HG03175 (cell line): ENCODE measurements around the gene ASB10.

Experiments used
- ATAC-seq: cut with Tn5 transposase; IDR thresholded peaks from one replicate; pipeline ENCODE4 v1.9.1; 2021; ENCODE audit warnings: mild to moderate bottlenecking, moderate library complexity; ENCODE audit not compliant: unreplicated experiment

ASB10 gene

DNA sequence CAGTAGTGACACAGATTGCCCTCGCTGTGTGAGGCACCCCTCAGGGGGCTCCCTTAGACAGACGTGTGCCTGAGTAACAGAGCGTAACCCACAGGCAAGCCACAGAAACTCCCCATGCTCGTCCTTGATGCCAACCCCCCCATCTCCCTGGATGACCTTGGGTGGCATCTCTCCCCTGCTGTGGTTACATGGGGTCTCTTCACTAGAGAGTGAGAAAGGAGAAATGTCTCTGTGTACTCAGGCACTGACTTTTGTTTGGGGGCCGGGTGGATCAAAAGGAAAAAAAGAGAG, 1.1 kb upstream of the ASB10 start:
- ATAC-seq = no peak

DNA sequence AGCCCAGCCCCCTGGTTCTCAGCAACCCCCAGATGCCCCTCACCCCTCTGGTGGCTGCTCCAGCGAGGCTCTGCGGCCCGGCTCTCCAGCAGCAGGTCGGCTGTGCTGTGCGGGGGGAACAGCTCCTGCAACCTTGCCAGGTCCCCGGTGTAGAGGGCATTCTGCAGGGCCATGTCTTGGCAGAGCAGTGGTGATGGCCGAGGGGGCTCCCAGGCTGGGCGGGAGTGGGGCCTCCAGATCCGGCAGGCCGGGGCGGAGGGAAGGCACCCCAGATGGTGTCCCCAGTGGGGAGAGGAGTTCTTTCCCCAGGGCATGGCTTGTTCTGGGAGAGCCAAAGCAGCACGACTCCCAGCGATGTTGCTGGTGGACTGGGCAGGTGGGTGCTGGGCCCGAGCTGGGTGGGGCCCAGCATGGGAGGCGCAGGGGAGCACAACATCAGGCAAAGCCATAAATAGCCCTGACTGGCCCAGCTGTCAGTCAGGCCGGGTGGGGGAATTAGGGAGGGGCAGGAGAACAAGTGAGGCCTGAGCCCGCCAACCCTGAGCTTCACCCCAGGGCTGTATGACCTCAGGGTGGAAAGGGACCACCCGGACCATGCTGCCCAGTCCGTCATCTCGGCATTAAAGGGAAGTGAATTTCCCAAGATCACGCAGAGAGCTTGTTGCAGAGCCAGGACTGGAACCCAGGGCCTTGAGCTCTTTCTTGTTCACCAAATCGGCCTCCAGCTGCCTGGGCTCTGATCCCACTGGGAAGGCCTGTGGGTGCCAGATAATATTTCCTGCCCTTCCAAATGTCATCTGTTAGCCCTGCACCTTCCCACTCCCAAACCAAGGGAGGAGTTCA, 580 bp upstream of the ASB10 start:
- ATAC-seq = no peak

DNA sequence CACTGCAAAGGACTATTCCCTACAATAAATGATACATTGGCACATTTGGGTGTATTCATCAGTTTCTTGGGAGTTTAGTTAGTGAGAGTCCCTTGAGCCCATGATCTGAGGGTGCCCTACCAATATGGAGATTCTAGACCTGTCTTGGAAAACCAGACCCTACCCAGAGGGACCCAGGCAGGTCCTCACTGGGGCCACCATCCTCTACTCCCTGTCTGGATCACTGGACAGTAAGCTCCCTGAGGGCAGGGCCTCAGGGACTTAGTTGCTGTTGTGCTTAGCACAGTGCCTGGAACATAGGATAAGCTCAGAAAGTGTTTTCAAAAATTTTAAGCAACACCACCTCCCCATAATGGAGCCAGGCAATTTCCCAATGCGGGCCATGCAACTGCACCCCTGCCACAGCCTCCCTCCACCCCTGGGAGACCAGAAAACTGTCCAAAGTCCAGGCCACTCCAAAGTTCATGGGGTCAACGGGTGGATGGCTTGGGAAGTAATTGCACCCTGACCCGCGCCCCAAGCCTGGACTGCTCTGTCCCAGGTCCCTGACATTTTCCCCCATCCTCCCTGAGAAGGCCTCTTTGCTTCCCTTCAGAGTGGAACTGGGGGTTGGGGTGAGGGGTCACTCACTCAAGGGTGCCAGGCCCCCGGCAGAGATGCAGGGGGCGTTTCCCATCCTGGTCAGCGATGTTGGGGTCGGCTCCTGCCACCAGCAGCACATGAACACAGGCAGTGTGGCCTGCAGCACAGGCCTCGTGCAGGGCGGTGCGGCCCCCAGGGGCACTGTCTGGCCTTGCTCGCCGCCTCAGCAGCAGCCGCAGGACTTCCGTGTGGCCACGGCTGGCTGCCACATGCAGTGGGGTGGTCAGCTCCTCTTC, 1.0 kb downstream of the ASB10 start:
- ATAC-seq = no peak

DNA sequence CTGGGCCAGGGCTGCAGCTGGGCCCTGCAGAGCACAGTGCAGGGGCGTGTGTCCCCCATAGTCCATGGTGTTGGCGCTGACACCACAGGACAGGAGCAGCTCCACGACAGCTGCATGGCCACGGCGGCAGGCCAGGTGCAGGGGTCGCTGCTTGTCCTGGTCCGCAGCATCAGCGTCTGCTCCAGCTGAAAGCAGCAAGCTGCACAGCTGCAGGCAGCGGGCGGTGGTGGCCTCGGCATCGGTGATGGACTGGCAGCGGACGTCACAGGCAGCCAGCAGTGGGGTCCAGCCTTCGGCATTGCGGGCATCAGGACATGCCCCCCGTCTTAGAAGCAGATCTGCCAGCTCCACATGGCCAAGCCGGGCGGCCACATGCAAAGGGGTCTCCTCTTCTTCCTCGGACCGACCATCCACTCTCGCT, 6.0 kb downstream of the ASB10 start:
- no peak for ATAC-seq

DNA sequence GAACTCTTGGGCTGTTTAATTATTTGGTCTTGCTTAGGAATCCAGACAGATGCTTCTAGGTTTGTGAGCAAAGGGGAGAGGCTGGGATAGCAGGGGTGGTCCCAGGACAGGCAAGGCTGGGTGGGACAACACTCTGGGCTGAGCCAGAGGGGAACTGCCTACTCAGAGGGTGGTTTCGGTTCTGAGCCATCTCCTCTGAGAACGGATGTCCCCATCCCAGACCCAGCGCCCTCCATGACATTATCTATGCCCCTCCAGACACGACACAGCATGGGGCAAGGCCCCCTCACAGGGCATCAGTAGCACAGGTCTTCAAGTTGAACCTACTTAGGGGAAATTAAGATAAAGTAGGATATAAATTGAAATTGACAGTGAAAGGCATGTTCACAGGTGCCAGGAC, 7.1 kb downstream of the ASB10 start:
- no peak for ATAC-seq

DNA sequence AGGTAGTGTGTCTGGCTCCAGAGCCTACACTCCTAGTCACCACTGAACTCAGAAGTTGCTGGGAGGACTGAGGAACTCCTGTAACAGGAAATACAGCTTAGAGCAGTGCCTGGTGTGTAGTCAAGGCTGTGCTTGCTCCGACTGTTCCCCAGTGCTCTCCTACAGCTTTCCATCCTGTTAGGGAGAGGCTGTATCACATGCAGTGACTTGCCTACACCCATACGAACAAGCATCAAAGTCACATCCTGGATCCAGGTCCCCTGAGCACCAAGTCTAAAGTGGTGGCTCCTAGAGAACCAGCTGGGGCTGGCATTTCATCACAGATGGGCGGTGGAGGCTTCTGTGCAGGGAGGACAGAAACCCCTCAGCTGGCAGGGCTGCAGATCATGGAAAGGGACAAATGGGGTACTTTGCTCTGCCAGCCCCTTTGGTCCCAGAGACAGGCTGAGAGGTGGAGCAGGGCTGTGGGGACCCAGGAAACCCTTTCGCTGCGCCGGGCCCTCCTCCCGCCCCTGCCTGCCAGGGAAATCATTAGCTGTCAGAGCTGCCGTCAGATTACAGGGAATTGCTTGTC, 7.7 kb downstream of the ASB10 start:
- ATAC-seq = no peak

DNA sequence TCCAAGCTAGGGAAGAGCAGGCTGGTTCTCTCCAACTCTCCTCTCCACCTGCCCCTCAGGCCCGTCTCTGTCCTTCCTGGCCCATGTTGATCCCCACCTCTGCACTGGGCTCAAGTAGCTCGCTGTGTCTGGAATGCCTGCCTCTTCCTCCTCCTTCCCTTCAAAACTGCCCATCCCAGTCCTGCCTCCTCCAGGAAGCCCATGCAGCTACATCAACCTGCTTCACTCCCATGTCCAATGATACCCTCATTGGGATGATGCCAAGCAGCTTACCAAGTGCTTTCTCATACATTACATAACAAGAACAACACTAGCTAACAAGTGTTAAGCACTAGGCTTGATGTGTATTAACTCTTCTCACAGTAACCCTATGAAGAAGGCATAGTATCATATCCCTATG, 8.2 kb downstream of the ASB10 start:
- no peak for ATAC-seq

DNA sequence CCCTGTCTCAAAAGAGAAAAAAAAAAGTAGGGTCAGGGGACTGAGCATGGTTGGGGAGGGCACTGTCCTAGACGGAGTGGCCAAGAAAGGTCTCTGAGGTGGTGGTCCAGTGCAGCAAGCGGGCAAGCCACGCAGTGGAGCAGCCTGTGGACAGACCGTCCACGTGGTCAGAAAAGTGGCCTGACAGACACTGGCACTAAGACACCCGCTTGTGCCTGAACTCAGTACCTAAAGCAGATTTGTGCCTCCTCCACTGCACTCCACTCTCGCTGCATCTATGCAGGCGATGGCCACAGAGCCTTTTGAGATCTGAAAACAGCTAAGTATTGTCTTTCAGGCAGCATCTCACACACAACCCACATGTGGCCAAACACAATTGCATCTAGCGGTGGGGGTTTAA, 8.8 kb downstream of the ASB10 start:
- no peak for ATAC-seq

DNA sequence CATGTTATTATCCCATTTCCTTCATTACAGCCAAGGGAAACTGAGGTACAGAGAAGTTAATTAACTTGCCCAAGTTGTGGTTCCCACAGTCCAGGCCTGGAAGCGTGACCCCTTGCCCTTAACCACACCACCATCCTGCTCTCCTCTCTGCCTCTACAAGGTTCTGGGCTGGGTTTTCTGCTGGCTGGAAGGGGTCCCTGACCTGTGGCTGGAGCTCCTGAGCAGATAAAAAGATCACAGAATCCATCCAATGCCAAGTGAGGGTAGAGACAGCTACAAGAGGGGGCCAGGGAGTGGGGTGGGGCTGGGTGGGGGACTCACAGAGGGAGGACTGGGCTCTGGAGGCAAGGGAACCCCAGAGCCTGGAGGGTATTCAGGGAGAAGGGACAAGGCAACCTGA, 9.7 kb downstream of the ASB10 start:
- no peak for ATAC-seq

DNA sequence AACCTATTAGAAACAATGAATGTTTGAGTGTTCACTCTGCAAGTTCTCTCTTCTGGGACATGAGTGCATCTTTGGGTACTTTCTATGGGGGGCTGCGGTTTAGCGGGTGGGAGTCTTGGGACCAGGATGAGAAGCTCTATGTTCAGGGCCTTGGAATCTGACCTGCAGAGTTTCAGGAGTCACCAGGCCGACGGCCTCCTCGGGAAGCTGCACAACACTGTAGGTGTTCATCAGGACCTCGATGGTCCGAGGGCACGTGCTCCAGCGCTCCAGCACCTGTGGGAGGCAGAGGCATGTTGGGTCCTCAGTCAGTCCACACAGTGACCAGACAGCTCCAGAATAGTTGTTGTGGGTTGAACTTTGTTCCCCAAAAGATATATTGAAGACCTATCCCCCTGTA, 10.6 kb downstream of the ASB10 start:
- ATAC-seq = no peak

DNA sequence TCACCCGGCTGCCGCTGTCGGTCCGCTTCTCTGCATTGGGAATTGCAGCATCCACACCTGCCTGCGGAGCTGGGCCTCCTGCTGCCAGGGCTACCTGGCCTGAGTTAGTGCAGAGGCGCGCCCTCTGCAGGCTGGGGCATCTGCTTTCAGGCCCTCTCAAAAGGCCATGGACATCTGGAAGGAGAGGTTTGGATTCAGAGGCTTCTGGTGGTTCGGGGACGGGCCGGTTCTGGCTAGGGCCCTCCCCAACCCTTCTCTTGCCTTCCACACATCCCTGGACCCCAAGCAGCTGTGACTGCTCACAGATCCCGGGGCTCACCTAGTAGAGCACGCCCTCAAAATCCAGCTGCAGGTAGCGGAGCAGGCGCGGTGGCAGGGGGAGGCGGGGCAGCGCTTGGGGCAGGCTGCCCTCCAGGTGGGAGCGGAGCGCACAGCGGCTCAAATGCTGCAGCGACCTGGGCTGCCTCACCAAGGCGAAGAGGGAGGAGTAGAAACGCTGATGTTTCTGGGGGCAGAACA, 11.2 kb downstream of the ASB10 start:
- ATAC-seq = no peak

DNA sequence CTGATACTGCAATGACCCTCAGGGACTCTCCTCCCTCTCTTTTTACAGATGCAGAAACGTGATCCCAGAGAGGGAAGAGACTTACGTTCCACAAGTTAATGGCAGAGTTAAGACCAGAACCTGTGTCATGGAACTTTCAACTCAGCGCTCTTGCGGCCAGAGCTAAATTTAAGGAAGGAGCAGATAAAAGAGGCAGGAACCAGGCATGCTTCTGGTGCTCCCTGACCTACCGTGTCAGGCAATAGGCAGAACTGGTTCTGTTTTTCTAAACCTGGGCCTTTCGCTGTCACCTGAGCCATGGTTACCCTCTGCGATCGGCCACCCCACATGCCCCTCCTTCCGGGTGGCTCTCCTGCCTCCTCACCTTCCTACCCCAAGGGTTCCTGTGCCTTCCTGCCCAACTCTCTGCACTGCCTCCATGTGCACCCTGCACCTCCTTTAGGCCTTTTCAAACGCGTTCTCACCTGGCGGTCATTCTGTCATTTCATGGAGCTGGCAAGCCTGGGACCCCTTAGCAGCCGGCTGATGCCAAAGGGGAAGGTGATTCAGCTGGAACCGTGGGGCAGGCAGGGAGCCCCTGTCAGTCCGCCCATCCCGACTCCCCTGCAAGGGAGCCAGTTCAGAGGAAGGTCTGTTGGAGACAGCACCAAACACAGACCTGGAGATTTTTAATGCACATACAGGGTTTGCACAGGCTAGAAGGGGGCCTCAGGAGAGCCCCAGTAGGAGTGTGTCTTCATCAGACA, 11.8 kb downstream of the ASB10 start:
- ATAC-seq = no peak

DNA sequence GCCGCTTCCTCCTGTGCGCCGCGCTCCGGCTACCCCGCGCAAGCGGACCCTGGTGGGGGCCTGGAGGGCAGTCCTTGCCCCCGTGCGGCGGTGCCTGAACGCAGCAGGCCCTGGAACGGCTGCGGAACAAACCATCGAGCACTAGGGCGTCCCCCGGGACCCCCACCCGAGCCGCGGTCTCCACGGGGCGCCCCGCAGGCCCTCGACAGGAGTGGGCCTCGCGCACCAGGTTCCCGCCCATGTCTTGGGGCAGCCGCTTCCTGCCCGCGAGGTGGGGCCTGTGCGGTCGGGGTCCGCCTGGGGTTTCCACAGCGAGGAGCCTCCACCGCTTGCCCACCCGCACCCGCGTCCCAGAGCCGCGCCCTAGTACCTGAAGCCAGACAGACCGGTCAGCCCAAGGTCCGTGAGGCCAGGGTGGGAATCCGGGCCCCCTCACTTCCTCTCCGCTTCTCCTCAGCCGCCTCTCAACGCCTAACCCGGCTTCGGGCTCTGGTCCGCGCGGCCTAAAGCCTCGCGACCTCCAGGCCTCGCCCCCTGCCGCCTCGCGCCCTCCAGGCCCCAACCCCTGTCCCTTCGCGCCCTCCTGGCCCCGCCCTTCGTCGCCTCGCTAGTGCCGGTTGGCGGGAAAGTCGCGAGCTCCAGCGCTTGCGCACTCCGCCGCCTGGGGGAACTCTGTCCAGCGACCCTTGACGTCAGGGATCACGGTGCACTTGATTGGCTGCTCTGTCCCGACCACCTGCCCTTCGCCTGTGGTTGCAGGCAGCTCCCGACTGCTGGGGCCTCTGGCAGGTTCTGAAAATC, 12.6 kb downstream of the ASB10 start:
- ATAC-seq = no peak

DNA sequence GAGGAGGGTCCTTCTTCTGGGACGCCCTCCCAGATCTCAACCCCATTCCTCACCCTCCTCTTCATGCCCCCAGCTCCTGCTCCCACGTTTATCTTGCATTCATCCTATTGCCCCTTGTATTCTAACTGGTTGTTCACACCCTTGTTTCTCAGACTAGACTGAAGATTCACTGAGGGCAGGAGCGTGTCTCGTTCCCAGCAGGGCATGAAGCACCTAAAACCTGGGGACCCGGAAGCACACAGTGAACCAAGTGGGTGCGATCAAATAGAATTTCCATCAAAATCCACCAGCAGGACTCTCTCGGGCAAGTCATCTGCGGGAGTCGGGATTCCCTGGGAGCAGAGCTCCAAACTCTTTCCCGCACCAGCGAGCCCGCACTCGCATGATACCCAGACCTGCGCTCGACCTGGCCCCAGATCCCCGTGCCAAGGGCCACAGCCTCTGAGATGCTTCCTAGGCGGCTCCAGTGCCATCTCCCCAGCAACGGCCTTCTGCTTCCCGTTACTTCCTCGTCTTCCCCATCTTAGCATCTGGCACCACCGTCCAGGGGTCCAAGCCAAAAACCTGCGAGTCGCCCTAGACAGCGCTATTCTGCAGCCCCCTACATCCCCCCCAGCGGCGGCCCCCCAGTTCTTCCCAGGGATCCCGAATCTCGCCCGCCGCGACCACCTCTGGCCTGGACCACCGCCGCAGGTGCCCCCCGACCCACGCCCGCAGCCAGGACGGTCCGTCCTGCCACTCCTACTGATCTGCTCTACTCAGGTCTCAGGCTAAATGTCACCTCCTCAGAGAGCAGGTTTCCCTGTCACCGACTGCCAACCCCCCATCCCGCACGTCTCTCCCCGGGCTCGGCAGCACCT, 13.4 kb downstream of the ASB10 start:
- ATAC-seq = no peak

DNA sequence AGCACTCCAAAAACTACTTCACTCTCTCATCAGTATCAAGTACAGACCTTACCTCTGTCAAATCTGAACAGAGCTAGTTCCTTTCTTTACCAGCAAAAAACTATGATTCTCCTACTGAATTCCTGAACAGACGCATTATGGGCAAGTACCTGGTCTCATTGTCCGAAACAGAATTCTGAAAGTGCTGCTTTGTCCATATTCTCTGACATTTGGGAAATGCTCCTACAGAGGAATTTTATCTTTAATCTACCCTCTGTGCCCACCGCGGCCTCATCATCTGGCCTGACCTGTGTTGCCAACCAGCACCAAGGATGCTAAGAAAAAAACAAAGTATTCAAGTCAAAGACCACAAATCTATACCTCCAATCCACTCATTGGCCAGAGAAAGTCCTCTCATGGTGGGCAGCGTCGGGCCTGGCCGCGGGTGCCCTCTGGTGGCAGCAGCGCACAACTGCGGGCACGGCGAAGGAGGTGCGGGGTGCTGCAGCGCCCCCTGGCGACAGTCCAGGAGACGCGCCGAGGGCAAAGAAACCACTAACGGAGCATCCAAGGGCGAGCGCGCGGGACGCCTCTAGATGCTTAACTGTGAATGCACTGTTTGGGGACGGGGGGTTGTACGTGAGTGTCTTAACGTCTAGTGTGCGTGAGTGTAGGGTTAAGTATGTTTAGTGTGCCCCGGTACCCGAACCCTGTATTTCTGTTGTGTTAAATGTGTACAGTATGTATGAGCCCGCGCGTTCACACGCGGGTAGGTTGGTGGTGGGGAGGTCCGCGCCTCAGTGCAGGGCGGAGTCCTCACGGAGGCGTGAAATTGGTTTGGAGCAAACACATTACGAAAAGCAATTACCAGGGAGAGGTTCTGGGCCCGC, 14.5 kb downstream of the ASB10 start:
- ATAC-seq = peak; percentile 69

DNA sequence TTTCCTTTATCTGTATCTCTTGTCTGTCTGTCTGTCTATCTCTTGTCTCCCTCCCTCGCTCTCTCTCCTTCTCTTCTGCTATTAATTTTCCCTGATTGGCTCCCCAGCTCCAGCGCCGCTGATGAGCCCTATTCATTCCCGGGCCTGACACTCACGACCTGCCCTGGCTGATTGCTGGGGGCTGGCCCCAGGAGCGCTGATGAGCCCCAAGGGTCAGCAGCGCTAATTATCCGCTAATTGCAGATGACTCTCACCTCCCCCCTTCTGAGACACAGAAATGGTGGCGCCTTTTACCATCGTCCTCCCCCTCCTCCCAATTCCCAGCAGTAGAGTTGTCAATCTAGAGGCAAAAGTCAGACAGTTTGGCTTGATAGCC, 18.3 kb downstream of the ASB10 start:
- no peak for ATAC-seq

DNA sequence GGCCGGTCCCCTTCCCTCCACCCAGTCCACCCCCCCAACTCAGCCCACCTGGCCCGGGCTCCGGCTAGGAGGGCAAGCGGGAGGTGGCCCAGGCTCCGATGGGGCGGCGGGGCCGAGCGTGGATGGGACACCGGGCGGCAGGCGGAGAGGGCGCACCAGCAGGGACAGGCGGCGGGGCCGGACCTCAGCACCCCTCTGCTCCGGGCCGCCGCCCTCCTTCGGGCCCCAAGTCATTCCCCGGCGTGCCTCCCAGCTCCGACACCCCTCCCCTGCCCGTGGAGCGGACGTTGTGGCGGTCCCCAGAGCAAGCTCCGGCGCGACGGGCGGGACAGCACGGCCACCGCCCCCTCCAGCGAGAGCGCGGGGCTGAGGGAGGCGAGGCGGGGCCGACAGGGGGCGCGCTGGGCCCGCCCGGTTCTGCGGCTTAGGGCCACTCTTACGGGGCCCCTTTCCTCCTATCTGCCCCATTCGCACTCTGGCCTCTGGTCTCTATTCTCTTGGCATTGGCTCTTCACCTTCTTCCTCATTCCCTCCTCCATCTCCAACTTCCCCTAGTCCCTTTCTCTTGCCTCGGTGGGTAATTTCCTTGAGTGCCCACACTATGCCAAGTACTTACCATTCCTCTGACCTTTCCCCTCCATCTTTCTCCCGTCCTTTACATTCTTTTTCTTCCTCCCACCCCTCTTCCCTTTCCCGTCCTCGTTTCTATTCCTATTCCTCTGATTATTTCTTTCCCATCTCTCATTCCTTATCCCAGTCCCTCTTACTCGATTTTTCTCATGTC, 18.9 kb downstream of the ASB10 start:
- ATAC-seq = no peak
